Measurements from ENCODE around the gene PATE1.

Gene PATE1

DNA sequence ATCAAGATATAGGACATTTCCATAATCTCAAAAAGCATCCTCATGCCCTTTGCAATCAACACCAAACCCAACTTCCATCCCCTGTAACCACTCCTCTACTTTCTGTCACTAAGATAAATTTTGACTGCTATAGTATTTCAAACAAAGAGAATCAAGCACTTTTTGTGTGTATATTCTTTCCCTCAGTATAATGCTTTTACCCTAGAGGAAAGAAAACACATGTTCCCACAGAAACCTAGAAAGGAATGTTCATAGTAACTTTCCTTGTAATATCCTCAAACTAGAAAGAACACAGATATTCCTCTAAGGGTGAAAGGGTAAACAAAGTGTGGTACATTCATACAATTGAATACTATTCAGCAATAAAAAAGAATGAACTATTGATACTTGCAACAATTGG lies 5.5 kb upstream of the PATE1 start:
- no peak for DNase-seq (ENCODE audit: low spot score)
- TF ChIP-seq CTCF (IDR thresholded peaks at IDR 0.05; ENCODE audit: extremely low read depth, missing control alignments): no peak

GRCh38 chr11:125743681-125744080 lies 2.4 kb upstream of the PATE1 start:
- TF ChIP-seq CTCF (IDR thresholded peaks at IDR 0.05; ENCODE audit: extremely low read depth, missing control alignments): no peak
- DNase-seq (ENCODE audit: low spot score): no peak

- no peak for TF ChIP-seq CTCF (IDR thresholded peaks at IDR 0.05; ENCODE audit: extremely low read depth, missing control alignments)
Measured at GRCh38 chr11:125750629-125751028, 4.5 kb downstream of the PATE1 start.

GRCh38 chr11:125756050-125756449 lies 10.0 kb downstream of the PATE1 start:
- TF ChIP-seq CTCF (IDR thresholded peaks at IDR 0.05; ENCODE audit: extremely low read depth, missing control alignments): no peak

More at GRCh38 chr11:125750629-125751028, 4.5 kb downstream of the PATE1 start:
- no peak for DNase-seq (ENCODE audit: low spot score)

GRCh38 chr11:125762445-125762844 lies 16.4 kb downstream of the PATE1 start:
- TF ChIP-seq CTCF (IDR thresholded peaks at IDR 0.05; ENCODE audit: extremely low read depth, missing control alignments): no peak
- no peak for DNase-seq (ENCODE audit: low spot score)

More at GRCh38 chr11:125756050-125756449, 10.0 kb downstream of the PATE1 start:
- DNase-seq (ENCODE audit: low spot score): no peak

GRCh38 chr11:125763483-125763882 lies 17.4 kb downstream of the PATE1 start:
- no peak for TF ChIP-seq CTCF (IDR thresholded peaks at IDR 0.05; ENCODE audit: extremely low read depth, missing control alignments)
- DNase-seq (ENCODE audit: low spot score): no peak

- TF ChIP-seq CTCF (IDR thresholded peaks at IDR 0.05; ENCODE audit: extremely low read depth, missing control alignments): no peak
- DNase-seq (ENCODE audit: low spot score): no peak
Measured at GRCh38 chr11:125766251-125766650, 20.2 kb downstream of the PATE1 start.

Measured in GM20000 (cell line).